HG03064 (cell line): ENCODE data around the gene RAD18.

Experiments used
- ATAC-seq: cut with Tn5 transposase; IDR thresholded peaks from one replicate; pipeline ENCODE4 v1.9.1; 2021; ENCODE audit warnings: low read depth; ENCODE audit not compliant: unreplicated experiment

Gene RAD18

GRCh38 chr3:8966820-8967348 lies 3.6 kb upstream of the RAD18 start:
- no peak for ATAC-seq

DNA sequence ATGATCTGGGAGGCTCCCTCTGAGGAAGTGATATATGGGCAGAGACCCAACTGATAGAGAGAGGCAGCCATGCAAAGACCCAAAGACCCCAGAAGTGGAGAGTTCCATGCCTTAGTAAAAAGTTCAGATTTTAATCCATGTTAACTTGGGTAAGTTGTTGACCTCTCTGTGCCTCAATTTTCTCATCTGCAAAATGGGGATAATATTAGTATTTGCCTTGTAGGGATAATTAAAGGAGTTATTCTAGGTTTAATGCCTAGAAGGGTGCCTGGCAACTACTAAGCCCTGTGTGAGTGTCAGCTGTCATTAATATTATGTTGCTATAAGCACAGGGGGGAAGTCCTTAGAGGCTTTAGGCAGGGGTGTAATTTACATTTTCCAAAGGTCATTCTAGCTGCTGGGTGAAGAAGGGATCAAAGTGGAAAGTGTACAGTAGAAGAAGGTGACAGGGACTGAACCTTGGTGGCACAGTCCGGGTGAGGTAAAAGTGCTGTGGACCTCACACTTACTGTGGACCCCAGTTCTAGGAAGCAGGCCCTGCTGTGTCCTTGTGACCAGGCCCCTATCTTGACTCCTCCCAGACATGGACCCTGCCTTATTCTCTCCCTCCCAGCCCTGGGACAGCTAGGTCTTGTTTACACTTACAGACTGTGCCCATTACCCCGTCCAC lies 3.0 kb upstream of the RAD18 start:
- no peak for ATAC-seq

GRCh38 chr3:8964436-8965370 lies 1.4 kb upstream of the RAD18 start:
- no peak for ATAC-seq

DNA sequence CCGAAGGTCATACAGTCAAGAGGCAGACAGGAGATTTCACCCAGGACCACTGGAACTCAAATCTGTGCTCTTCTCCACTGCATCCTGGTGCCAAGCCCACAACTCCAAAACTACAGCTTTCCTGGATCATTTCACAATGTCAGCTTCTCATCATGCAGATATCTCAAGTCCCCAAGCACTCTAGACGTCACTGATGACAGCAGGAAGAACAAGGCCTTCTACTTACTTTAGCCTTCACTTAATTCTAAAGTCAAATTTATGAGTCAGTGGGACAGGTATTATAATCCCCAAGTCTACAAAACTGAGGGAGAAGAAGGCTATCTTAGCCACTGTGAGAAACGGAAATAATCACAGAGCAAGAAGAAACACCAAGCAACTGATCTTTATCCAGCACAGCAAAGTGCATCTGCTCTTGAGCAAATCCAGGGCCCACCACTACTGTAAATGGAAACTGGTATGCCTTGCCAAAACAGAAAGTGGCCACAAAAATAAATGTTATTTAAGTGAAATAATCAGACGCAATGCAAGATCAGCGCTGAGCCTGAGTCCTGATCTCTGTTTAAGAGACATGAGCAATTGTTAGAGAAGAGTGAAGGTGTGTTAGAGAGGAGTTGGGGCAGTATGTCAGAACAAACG lies 928 bp downstream of the RAD18 start:
- no peak for ATAC-seq

DNA sequence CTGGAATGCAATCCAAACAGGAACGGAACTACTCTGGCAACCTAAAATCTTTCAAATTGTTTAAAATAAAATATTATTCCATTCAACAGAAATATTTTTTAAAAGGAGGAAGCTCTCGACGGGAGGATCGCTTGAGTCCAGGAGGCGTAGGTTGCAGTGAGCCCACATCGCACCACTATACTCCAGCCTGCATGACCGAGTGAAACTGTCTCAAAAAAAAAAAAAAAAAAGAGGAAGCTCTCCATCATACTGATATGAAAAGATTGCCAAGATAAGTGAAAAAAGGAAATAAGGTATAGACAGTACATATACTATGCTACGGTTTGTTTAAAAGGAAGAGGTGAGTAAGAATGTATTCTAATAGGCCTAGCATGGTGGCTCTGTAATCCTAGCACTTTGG lies 3.6 kb downstream of the RAD18 start:
- ATAC-seq, result no peak

- peak; percentile 93 for ATAC-seq
Measured at GRCh38 chr3:8954938-8955763, 8.1 kb downstream of the RAD18 start.

GRCh38 chr3:8953313-8953712 lies 10.0 kb downstream of the RAD18 start:
- no peak for ATAC-seq

DNA sequence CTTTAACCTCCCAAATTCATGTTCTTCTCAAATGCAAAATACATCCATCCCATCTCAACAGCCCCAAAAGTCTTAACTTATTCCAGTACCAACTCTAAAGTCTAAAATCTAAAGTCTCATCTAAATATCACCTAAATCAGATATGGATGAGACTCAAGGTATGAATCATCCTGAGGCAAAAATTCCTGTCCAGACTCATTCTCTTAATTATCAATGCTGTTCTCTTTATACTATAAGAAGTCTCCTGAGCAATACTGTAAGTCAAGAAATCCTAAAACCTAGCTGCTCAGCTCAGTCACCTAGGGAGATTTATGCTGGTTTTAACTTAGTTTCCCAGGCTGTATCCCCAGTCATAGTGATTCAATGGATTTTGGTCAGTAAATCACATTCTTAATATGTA lies 11.1 kb downstream of the RAD18 start:
- ATAC-seq, result no peak

- ATAC-seq, result no peak
Measured at GRCh38 chr3:8945890-8946600, 17.2 kb downstream of the RAD18 start.

- ATAC-seq, result no peak
Measured at GRCh38 chr3:8942746-8943488, 20.4 kb downstream of the RAD18 start.

DNA sequence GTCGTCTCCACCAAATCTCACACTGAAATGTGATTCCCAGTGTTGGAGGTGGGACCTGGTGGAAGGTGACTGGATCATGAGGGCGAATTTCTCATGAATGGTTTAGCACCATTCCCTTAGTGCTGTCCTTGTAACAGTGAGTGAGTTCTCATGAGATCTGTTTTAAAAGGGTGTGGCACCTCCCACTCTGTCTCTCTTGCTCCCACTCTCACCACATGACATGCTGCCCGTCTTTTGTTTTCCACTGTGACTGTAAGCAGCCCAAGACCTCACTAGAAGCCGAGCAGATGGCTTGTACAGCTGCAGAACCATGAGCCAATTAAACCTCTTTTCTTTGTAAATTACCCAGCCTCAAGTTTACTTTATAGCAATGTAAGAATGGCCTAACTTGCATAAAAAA lies 21.2 kb downstream of the RAD18 start:
- no peak for ATAC-seq

GRCh38 chr3:8938021-8938420 lies 25.3 kb downstream of the RAD18 start:
- no peak for ATAC-seq

DNA sequence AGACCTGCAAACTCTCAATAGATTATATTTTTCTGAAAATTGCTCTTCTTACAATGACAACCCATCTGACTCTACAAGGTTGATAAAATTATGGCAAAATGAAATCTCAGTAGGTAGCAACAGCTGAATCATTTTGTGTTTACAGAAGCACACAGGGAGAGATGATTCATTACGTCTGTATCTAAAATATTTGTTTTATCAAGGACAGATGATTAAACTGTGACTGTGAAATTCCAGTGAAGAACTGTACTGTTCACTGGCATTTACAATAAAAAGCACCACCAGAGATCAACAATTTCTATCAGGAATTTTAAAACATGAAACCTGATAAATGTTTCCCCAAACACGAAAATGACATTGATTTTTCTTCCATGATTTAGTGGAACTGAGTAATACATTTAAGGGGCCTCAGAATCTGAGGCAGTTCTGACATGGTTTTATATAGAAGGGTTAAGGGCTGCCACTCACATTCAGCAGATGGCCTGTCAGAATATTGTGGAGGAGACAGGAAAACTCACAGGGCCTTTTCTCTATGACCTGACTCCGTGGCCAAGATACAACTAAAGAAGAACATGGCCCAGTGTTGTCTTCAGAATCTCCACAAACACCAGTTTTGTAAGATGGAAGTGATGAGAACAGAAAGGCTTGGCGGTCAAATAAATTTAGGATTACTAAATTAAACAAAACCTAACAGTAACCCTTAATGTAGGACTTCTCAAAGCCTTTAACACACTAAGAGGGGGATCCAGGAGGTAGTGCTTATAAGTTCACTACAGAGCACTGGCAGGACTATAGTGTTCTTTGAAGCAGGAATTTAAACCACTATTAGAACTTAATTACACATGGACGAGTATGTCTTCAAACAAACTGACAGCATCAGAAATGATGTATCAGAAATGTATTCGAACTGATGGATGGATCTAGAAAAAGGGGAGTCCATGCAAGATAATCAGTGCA lies 25.9 kb downstream of the RAD18 start:
- no peak for ATAC-seq

GRCh38 chr3:8932507-8932906 lies 30.8 kb downstream of the RAD18 start:
- ATAC-seq, result no peak

- ATAC-seq, result no peak
Measured at GRCh38 chr3:8931342-8931741, 31.9 kb downstream of the RAD18 start.

DNA sequence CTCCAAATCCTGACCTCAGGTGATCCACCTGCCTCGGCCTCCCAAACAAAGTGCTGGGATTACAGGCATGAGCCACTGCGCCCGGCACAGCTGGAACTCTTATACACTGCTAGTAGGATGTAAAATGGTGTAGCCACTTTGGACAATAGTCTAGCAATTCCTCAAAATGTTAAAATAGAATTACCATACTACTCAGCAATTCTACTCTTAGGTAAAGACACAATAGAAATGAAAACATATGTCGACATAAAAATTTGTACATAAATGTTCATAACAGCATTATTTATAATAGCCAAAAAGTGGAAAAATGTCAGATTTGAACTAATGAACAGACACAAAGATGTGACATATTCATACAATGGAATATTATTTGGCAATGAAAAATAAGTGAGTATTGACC lies 33.4 kb downstream of the RAD18 start:
- no peak for ATAC-seq

DNA sequence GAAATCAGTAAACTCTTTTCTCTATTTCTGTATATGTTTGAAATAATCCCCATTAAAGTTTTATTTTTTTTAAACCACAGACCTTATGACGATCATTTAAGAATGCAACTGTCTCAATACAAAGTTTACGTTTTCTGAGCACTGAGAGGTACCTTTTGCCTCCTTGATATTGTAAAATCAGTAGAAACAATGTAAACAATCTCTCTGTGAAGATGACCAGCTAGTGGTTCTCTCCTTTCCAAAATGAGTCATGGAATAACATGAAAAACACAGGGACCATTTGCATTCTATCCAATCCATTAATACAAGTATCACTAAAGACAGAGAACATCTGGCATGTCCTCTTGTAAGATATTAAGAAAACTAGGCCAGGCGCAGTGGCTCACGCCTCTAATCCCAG lies 48.8 kb downstream of the RAD18 start:
- no peak for ATAC-seq

DNA sequence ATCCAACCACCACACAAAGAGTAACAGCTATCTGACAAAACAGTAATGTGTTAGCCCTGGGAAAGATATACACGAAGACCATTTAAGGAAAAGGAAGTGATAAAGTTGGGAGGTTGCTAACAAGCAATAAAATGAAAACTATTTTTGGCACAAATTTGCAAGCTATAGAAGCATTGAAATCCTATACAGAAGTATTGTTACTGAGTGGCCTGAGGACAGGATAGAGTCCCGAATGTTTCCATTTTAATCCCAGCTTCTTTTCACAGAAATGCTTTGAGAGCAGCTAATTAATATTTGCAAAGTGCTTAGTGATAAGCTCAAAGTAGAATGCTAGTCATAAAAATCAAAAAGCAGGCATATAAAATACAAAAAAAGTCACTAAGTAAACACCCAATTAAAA lies 51.5 kb downstream of the RAD18 start:
- ATAC-seq, result no peak
